ENCODE data around the gene SF3A2.

The SF3A2 gene

DNA sequence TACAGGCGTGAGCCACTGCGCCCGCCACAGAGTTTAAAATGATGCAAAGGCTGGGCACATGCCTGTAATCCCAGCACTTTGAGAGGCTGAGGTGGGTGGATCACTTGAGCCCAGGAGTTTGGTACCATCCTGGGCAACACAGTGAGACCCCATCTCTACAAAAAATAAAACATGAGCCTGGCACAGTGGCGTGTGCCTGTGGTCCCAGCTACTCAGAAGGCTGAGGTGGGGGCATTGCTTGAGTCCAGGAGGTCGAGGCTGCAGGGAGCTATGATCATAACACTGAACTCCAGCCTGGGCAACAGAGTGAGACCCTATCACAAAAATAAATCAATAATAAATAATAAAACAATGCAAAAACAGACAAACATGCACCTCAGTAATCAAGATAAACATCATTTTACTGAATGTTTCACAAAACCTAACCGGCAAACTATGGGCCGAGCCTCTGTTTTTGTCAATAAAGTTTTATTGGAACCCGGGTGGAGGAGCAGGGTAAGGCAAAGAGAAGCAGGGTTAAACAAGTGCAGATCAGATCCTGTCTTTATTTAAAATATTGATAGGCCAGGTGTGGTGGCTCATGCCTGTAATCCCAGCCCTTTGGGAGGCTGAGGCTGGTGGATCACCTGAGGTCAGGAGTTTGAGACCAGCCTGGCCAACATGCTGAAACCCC is 47.3 kb downstream of the SF3A2 start:
- no peak for DNase-seq (ENCODE audit: extremely low read depth, low read depth)
- TF ChIP-seq CTCF (IDR thresholded peaks at IDR 0.05; ENCODE audit: low read depth, low read length), result no peak

DNA sequence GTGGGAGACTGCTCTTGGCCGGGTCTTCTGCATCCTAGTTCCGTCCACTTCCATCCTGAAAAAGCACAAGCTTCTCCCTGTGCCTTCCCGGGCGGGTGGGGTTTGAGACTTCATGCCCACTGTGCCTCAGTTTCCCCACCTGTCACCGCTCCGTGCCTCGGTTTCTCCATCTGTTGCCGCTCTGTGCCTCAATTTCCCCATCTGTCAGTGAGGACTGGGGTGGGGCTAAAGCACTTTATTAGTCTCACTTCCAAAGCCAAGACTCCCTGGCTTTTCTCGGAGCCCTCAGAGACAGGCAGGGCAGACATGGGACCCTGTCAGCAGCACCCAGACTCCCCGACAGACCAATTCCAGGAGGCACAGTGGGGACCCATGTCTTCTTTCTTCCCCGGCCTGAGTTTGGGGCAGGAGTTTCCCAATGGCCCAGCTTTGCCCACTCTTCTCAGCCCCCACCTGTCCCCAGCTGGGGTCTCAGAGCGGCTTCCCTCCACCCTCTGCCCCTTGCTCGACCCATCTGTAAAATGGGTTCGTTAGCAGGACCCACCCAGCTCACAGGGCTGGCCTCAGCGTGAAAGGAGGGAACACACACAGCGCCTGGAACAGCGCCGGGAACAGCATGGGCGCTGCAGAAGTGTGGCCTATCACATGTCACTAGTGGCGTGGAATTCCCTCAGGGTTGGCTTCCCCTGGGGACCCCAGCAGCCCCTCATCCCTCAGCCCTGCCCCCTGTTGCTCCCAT is 49.9 kb downstream of the SF3A2 start:
- no peak for DNase-seq (ENCODE audit: extremely low read depth, low read depth)
- no peak for TF ChIP-seq CTCF (IDR thresholded peaks at IDR 0.05; ENCODE audit: low read depth, low read length)

- no peak for TF ChIP-seq CTCF (IDR thresholded peaks at IDR 0.05; ENCODE audit: low read depth, low read length)
- DNase-seq (ENCODE audit: extremely low read depth, low read depth), result no peak
Measured at GRCh38 chr19:2287585-2288337, 51.1 kb downstream of the SF3A2 start.

DNA sequence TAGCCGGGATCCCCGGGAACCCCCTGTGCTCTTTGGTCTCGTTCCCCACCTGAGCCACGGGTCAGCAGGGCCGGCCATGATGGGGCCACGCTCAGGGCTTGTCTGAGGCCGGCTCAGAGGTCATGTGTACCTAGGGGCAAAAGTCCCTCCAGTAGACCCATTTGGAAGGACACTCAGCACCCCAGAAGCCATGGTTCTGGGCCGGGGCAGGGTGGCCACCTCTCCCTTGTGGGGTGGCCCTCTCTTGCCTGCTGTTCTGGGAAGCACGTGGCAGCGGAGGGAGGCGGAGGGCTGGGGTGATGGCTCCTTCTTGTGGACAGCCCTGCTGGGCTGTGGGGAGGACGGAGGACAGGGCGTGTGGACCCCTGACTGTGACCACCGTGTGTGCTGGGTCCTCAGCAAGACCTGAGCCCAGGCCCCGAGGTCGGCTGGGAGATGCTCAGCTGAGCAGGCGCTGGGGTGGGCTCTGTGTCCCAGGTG is 51.8 kb downstream of the SF3A2 start:
- no peak for DNase-seq (ENCODE audit: extremely low read depth, low read depth)
- TF ChIP-seq CTCF (IDR thresholded peaks at IDR 0.05; ENCODE audit: low read depth, low read length), result no peak

DNA sequence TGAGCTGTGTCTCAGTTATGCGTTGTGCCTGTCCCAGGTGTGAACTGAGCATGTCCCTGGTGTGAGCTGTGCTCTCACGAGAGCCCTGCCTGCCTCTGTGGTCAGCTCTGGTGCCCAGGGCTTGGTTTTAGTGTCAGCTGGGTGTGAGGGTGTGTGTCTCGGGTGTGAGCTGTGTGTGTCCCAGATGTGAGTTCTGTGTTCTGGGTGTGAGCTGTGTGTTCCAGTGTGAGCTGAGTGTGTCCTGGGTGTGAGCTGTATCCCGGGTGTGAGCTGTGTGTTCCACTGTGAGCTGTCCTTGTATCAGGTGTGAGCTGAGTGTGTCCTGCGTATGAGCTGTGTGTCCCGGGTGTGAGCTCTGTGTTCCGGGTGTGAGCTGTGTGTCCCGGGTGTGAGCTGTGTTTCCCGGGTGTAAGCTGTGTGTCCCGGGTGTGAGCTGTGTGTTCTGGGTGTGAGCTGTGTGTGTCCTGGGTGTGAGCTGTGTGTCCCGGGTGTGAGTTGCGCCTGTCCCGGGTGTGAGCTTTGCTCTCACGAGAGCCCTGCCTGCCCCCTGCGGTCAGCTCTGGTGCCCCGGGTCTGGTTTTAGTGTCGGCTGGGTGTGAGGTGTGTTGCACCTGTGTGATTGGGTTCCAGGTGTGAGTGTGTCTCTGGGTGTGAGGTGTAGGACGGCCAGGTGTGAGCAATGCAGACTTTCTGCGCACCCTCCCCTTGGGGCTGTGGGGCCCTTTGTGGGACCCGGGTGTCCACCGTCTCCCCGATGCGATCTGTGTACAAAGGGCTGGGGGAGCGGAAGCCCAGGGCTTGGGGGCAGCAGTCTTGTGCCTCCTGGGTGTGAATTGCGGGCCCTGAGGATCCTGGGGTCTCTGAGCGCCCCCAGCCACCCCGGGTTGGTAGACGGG is 52.4 kb downstream of the SF3A2 start:
- DNase-seq (ENCODE audit: extremely low read depth, low read depth), result no peak
- TF ChIP-seq CTCF (IDR thresholded peaks at IDR 0.05; ENCODE audit: low read depth, low read length), result no peak

DNA sequence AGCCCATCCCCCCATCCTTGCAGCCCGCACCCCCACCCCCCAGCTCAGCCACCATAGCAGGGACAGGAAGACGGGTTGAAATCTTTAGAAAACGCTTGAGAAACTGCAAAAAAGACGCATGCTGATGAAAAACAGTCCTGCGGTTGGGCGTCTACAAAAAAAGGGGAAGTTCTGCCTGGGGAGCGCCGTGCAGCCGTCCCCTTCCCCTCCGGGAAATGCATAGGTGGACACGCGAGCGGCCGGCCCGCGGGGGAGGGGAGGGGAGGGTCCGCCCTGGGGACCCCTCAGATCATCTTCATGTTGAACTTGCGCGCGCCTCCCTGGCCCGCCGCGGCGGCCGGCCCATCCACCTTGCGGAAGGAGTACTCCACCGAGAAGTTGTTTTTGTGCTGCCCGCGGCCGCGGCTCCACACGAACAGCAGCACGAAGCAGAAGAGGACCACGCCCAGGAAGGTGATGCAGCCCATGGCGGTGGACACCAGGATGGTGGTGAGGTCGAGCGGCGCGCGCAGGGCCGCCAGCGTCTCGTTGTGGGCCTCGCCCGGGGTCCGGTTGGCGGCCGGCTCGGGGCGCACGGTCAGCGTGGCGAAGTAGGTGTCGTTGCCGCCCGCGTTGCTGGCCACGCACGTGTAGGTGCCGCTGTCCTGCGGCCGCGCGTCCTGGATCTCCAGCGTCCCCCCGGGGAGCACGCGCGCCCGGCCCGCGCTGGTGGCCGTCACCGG is 53.3 kb downstream of the SF3A2 start:
- no peak for DNase-seq (ENCODE audit: extremely low read depth, low read depth)
- no peak for TF ChIP-seq CTCF (IDR thresholded peaks at IDR 0.05; ENCODE audit: low read depth, low read length)

Measured in AG09319 (cell line).